HL-60 (cell line): ENCODE data around the gene FHL2.

Experiments used
- DNase-seq, 2 experiments: peaks; one replicate each; pipeline ENCODE4 v3.0.0-alpha.2; 2010 to 2020; ENCODE audit warnings: low read depth in 1 of 2, low spot score in 1 of 2
- H3K27ac ChIP-seq: fragments of 250-450 bp; sonication (Bioruptor Pico); replicated peaks from 2 replicates; pipeline ENCODE4 v1.5.1; 2020; ENCODE audit warnings: mild to moderate bottlenecking, moderate library complexity
- H3K27me3 ChIP-seq: fragments of 250-450 bp; sonication (Bioruptor Pico); 2 replicates; pipeline ENCODE4 v1.5.1; 2021; ENCODE audit warnings: mild to moderate bottlenecking, moderate library complexity; ENCODE audit not compliant: insufficient read depth, poor library complexity, severe bottlenecking
- H3K4me3 ChIP-seq: replicated peaks from 2 replicates; pipeline ENCODE4 v1.5.1; 2011; ENCODE audit warnings: mild to moderate bottlenecking, control low read depth, low read length; ENCODE audit not compliant: insufficient read depth
- GABPA ChIP-seq: IDR thresholded peaks from 2 replicates; pipeline ENCODE4 v1.6.1; 2012; ENCODE audit warnings: low read depth
- POLR2AphosphoS5 ChIP-seq: IDR thresholded peaks from 2 replicates; pipeline ENCODE4 v1.6.1; 2012; ENCODE audit warnings: low read depth
- SPI1 ChIP-seq: IDR thresholded peaks from 2 replicates; pipeline ENCODE4 v1.6.1; 2012; ENCODE audit warnings: low read depth, mild to moderate bottlenecking, borderline replicate concordance
- TF ChIP-seq, protein P1 (sequence below): IDR thresholded peaks from 2 replicates; pipeline ENCODE4 v1.6.1; 2012; ENCODE audit warnings: low read depth; ENCODE audit not compliant: insufficient replicate concordance
- TF ChIP-seq, protein P2 (sequence below): IDR thresholded peaks from one replicate; pipeline ENCODE4 v1.5.1; 2011; ENCODE audit warnings: low read length, control low read depth, inconsistent platforms; ENCODE audit not compliant: insufficient read depth

FHL2 gene

DNA sequence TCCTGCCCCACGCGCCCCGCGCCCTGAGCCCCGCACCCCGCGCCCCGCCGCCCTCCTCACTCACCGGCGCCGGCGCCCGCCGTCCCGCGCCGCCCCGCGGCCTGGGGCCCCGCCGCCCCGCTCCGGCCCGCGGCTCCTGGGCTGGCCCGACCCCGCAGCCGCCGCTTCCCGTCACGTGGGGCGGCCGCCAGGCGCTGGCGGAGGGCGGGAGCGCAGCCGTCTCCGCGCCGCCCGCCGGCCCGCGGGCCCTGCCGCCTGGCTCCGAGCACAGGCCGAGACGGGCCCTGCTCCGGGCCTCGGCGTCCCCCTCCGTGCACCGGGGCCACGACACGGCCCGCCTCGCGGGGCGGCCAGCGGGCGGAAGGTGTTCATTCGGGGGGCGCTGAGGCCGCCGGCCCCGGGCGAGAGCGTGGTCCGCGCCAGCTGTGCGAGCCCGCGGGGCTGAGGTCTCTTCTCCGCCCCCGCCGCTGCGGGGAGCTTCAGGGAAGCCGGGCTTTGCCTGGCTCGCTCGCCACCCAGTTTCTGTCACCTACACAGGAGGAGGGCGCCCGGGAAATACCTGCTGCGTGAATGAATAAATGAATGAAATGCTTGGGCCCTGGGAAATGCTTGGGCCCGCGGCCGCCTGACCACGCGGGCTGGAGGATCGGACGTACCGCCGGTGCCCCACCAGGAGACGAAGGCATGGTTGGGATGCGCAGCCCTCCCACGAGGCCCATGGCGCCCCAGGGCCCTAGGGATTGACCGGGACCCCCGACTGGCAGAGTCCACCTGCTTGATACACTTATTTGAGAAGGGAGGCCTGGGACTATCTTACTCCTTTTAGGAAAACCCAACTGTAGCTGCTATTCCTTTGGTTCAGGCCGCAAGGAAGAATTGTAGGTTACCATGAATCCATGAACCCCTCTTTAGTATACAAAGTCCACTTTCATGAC is 69.0 kb downstream of the FHL2 start, which contains the start of gene TGFBRAP1:
TGFBRAP1 (minus strand) TSS at position 175 of the 935 bp plus-strand sequence. CDS start 21,434 bp downstream, outside the sequence.
- Histone ChIP-seq H3K27me3 (no peaks in the 10 kb centered on the region), H3K4me3 (peak within 1 kb of the TSS; percentile 65), H3K27ac (peak within 1 kb of the TSS; percentile 92)
- TF ChIP-seq SPI1 (no peak), POLR2AphosphoS5 (0 out of 2 replicates have a peak, but pooled peaks have one; percentile 26)
- TF ChIP-seq, protein P1, sequence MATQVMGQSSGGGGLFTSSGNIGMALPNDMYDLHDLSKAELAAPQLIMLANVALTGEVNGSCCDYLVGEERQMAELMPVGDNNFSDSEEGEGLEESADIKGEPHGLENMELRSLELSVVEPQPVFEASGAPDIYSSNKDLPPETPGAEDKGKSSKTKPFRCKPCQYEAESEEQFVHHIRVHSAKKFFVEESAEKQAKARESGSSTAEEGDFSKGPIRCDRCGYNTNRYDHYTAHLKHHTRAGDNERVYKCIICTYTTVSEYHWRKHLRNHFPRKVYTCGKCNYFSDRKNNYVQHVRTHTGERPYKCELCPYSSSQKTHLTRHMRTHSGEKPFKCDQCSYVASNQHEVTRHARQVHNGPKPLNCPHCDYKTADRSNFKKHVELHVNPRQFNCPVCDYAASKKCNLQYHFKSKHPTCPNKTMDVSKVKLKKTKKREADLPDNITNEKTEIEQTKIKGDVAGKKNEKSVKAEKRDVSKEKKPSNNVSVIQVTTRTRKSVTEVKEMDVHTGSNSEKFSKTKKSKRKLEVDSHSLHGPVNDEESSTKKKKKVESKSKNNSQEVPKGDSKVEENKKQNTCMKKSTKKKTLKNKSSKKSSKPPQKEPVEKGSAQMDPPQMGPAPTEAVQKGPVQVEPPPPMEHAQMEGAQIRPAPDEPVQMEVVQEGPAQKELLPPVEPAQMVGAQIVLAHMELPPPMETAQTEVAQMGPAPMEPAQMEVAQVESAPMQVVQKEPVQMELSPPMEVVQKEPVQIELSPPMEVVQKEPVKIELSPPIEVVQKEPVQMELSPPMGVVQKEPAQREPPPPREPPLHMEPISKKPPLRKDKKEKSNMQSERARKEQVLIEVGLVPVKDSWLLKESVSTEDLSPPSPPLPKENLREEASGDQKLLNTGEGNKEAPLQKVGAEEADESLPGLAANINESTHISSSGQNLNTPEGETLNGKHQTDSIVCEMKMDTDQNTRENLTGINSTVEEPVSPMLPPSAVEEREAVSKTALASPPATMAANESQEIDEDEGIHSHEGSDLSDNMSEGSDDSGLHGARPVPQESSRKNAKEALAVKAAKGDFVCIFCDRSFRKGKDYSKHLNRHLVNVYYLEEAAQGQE: peak; percentile 40
- TF ChIP-seq, protein P2, sequence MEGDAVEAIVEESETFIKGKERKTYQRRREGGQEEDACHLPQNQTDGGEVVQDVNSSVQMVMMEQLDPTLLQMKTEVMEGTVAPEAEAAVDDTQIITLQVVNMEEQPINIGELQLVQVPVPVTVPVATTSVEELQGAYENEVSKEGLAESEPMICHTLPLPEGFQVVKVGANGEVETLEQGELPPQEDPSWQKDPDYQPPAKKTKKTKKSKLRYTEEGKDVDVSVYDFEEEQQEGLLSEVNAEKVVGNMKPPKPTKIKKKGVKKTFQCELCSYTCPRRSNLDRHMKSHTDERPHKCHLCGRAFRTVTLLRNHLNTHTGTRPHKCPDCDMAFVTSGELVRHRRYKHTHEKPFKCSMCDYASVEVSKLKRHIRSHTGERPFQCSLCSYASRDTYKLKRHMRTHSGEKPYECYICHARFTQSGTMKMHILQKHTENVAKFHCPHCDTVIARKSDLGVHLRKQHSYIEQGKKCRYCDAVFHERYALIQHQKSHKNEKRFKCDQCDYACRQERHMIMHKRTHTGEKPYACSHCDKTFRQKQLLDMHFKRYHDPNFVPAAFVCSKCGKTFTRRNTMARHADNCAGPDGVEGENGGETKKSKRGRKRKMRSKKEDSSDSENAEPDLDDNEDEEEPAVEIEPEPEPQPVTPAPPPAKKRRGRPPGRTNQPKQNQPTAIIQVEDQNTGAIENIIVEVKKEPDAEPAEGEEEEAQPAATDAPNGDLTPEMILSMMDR: no peak
- peak in 1 of 2 experiments; percentile 43 for DNase-seq

DNA sequence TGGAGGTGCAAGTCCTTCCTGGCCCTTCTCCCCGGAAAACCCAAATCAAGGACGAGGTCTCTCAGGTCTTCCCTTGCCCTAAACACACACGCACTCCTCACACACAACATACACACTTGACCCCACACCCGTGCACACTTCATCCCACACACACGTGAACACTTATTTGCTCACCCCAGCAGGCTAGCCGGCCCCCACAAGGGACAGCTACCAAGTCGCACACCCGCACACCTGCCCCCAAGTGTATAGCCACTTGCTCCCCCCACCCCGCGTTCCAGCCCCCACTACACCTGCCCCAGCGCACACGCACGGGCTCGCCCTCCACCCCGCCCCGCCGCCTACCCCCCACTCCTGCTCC is 69.7 kb downstream of the FHL2 start:
- H3K4me3 ChIP-seq: peak overlapping the region; percentile 65
- TF ChIP-seq, protein P2: no peak
- TF ChIP-seq POLR2AphosphoS5 (no peak), GABPA (no peak), SPI1 (no peak)
- TF ChIP-seq, protein P1: no peak
- peak overlapping the region; percentile 77 for H3K27ac ChIP-seq
- no peaks in the 10 kb centered on the region for H3K27me3 ChIP-seq
- DNase-seq: no peak

DNA sequence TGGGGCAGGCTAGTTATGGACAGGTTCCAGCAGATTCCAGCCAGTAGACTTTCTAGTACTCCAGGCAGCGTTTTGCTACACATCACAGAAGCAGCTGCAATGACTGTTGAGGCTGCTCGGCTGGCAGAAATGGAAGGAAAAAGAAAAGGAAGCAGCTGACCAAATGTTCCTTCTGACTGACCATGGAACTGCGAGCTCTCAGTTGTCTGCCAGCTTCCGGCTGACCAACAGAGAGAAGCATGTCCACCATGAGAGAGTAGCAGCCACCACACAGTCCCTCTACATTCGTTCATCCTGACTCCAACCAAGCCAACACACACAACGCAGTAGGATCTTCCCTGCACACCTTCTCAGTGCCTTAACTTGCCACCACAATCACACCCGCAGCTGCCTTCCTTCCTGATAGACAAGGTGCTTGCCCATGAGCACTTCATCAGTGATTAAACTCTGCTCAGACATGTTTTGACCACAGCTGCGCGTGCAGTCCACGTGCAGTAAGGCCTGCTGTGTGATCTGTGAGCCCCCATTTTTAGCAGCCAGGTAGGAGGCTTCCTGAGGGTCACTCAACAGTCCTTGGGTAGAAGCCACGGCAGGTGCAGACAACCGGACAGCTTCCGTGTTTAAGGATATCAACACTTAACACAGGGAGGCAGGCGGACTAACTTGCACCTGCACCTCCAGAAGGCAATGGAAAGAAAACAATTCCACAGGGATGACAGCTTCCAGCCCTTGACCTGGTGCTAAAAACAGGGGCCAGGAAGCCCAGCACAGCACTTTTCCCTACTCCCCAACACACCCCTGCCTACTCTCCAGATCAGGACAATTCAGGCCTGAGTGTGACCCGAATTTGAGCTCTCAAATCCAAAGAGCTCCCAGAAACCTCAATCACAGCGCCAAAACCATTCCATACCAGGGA is 70.3 kb downstream of the FHL2 start:
- Histone ChIP-seq H3K27ac (peak overlapping the region; percentile 77), H3K4me3 (peak overlapping the region; percentile 65), H3K27me3 (no peaks in the 10 kb centered on the region)
- peak in 1 of 2 experiments; percentile 39 for DNase-seq
- no peak for TF ChIP-seq GABPA
- no peak for TF ChIP-seq POLR2AphosphoS5
- TF ChIP-seq, protein P1: no peak
- TF ChIP-seq, protein P2: no peak
- no peak for TF ChIP-seq SPI1
